GM18502 (cell line): ENCODE results near the gene ST6GALNAC6.

Experiments used
- ATAC-seq: cut with Tn5 transposase; IDR thresholded peaks from one replicate; pipeline ENCODE4 v1.9.1; 2021; ENCODE audit warnings: mild to moderate bottlenecking; ENCODE audit not compliant: unreplicated experiment, poor library complexity

ST6GALNAC6 gene

GRCh38 chr9:127934986-127935385 lies 35.6 kb upstream of the ST6GALNAC6 start:
- no peak for ATAC-seq

GRCh38 chr9:127934248-127934647 lies 34.8 kb upstream of the ST6GALNAC6 start:
- no peak for ATAC-seq

GRCh38 chr9:127931092-127931881 lies 31.9 kb upstream of the ST6GALNAC6 start:
- peak; percentile 36 for ATAC-seq

- peak; percentile 70 for ATAC-seq
Observed at GRCh38 chr9:127930231-127931091, 31.1 kb upstream of the ST6GALNAC6 start, which contains the start of gene PIP5KL1. TSS of gene PIP5KL1 (minus strand) at chr9:127930777. CDS start at chr9:127930752, 25 bp downstream.

- ATAC-seq, result no peak
Observed at GRCh38 chr9:127929625-127929979, 30.2 kb upstream of the ST6GALNAC6 start.

GRCh38 chr9:127928676-127929624 lies 29.5 kb upstream of the ST6GALNAC6 start:
- ATAC-seq, result no peak

GRCh38 chr9:127927988-127928675 lies 28.7 kb upstream of the ST6GALNAC6 start:
- no peak for ATAC-seq

- ATAC-seq, result no peak
Observed at GRCh38 chr9:127927201-127927987, 28.0 kb upstream of the ST6GALNAC6 start.

GRCh38 chr9:127926906-127927200 lies 27.4 kb upstream of the ST6GALNAC6 start:
- ATAC-seq, result no peak

GRCh38 chr9:127925959-127926905 lies 26.8 kb upstream of the ST6GALNAC6 start:
- no peak for ATAC-seq

- ATAC-seq, result no peak
Observed at GRCh38 chr9:127924736-127925444, 25.5 kb upstream of the ST6GALNAC6 start.

GRCh38 chr9:127923771-127924170 lies 24.4 kb upstream of the ST6GALNAC6 start:
- no peak for ATAC-seq

GRCh38 chr9:127923046-127923445 lies 23.6 kb upstream of the ST6GALNAC6 start:
- no peak for ATAC-seq

- no peak for ATAC-seq
Observed at GRCh38 chr9:127921557-127922120, 22.2 kb upstream of the ST6GALNAC6 start.

- no peak for ATAC-seq
Observed at GRCh38 chr9:127920794-127921193, 21.4 kb upstream of the ST6GALNAC6 start.

- ATAC-seq, result no peak
Observed at GRCh38 chr9:127919253-127919815, 19.9 kb upstream of the ST6GALNAC6 start.
